HUES48 (cell line): ENCODE results near the gene SINHCAF.
A peak's percentile ranks its signal among the peaks of the same experiment; 100 is the strongest.

ENCODE experiments used
- H3K27ac ChIP-seq: one replicate; pipeline ENCODE4 v1.7.0; 2013; ENCODE audit warnings: low read depth, low read length, inconsistent platforms
- H3K27me3 ChIP-seq: 2 replicates; pipeline ENCODE4 v1.6.1; 2013; ENCODE audit warnings: mild to moderate bottlenecking, low read length; ENCODE audit not compliant: control insufficient read depth, insufficient read depth
- H3K36me3 ChIP-seq: 2 replicates; pipeline ENCODE4 v1.6.1; 2013; ENCODE audit warnings: low read length; ENCODE audit not compliant: control insufficient read depth, insufficient read depth
- H3K4me1 ChIP-seq: 2 replicates; pipeline ENCODE4 v1.6.1; 2013; ENCODE audit warnings: mild to moderate bottlenecking, low read length; ENCODE audit not compliant: control insufficient read depth, insufficient read depth
- H3K4me3 ChIP-seq: 2 replicates; pipeline ENCODE4 v1.5.1; 2013; ENCODE audit warnings: mild to moderate bottlenecking, low read depth, low read length
- H3K9ac ChIP-seq: 2 replicates; pipeline ENCODE4 v1.6.1; 2013; ENCODE audit warnings: mild to moderate bottlenecking, low read depth, low read length, moderate library complexity
- H3K9me3 ChIP-seq: 2 replicates; pipeline ENCODE4 v1.6.1; 2013; ENCODE audit warnings: low read length; ENCODE audit not compliant: control insufficient read depth, insufficient read depth

Gene SINHCAF

DNA sequence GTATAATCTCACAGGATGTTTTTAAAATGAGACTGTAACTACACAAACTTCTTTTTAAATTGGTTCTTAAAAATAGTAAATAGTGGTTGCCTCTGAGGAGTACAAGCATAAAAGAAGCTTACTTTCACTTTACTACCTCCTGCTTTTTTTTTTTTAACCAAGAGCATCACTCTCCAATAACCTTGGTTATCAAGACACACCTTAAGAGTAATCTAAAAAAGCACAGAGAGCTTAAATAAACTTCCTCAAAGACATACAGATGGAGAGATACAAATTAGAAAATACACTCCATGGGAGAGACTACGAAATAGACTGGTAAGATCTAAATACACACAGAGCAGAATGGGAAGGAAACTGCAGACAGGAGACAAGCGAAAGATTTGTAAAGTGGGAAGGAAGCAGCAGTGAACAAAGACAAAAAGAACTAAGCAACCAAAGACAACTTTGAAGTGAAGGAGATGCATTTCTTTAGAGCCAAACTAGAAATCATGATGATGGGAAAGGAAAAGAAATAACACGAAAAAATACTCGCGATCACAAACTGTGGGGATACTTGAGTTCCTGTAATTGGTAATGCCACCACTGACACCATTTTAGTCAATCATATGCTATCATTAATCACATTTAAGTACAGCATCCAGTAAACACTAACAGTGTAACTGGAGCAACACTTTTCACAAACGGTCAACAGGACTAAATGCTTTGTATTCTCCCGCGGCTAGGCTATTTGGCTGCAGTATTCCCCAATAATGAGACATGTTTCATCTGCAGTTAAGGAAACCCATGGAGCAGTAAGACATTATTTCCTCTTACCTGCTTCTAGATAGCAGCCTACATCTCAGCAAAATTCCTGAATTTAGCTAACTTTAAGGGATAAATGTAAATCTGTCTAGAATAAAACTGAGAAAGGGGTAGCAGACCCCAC is 8.2 kb downstream of the SINHCAF start:
- Histone ChIP-seq H3K9me3 (no peaks in the 10 kb centered on the region), H3K27me3 (no peaks in the 10 kb centered on the region), H3K4me1 (peaks cover 83% of the 10 kb centered on the region), H3K9ac (no peak overlapping the region), H3K27ac (peak overlapping the region; percentile 34), H3K36me3 (peaks cover 11% of the 10 kb centered on the region; the same call in 1 of the 2 replicates), H3K4me3 (peak overlapping the region; percentile 31)

DNA sequence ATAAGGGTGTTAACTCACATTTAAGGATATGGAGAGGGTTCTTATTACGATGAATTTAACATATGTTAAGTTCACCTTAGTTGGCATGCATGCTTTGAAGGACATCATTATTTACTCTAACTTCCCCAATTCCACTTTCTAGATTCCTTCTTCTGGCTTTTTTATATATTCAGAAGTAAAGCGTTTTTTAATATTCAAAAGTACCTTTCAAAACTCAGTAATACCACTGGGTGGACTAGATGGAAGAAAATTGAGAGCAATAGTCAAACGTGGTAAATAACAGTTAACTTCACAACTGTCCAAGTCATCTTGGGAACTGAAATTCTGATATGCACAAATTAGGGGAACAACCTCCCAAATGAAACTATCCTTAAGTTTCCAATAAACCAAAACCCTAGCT is 9.1 kb downstream of the SINHCAF start:
- Histone ChIP-seq H3K9ac (no peak overlapping the region), H3K27ac (no peak overlapping the region), H3K4me3 (peak overlapping the region; percentile 31; the same call in 1 of the 2 replicates), H3K4me1 (peaks cover 82% of the 10 kb centered on the region), H3K27me3 (no peaks in the 10 kb centered on the region), H3K36me3 (peaks cover 19% of the 10 kb centered on the region), H3K9me3 (no peaks in the 10 kb centered on the region)

DNA sequence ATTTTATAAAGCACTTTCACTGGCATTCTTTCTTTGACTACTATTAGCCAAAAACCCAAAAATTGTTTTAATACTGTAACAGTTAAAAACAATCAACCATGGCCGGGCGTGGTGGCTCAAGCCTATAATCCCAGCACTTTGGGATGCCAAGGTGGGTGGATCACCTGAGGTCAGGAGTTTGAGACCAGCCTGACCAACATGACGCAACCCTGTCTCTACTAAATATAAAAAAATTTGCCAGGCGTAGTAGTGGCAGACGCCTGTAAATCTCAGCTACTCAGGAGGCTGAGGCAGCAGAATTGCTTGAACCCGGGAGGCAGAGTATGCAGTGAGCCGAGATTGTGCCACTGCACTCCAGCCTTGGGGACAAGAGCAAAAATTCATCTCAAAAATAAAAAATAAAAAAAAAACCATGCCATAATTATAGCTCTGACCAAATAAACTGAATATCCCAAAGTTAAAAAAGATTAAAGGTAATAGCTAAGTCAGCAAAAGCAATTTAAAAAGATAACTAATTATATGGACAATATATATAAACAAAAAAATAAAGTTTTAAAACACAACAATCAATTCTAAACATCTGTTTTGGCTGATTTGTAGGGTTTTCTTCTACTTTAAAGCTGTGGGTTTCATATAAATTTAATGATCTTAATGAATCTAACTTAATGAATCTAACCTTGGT is 10.0 kb downstream of the SINHCAF start:
- peaks cover 77% of the 10 kb centered on the region for H3K4me1 ChIP-seq
- no peaks in the 10 kb centered on the region for H3K27me3 ChIP-seq
- no peak overlapping the region for H3K9ac ChIP-seq
- no peaks in the 10 kb centered on the region for H3K9me3 ChIP-seq
- peaks cover 29% of the 10 kb centered on the region for H3K36me3 ChIP-seq
- no peak overlapping the region for H3K4me3 ChIP-seq
- no peak overlapping the region for H3K27ac ChIP-seq

DNA sequence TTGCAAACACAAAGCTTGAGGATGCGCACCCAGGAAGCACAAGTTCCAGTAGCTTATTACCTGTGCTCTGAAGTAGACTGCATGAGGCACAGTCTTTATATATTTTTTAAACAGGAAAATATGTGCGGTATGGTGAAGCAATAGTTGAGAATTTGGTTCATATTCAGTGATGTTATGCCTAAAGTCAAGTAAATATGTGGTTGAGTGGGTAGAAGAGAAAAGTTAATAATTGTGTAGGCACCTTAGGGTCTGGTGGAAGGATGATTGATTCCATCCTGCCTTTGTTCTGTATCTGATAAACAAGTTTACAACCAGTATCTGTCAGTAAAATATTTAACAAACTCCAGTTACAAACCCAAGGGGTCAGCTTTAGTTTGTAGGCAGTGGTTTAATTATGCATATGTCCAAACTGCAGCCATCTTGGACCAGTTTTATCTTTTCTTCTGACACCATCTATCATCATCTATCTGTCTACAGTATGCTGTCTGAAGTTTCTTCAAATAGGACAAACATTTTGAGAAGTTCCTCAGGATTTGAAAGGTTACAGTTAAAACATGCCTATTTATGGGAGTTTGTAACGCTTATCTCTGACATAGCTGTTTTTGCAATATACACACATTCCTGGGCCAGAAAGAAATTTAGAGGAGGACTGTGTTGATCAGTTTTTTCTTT is 10.8 kb downstream of the SINHCAF start:
- Histone ChIP-seq H3K36me3 (peaks cover 32% of the 10 kb centered on the region), H3K27ac (no peak overlapping the region), H3K4me1 (peaks cover 71% of the 10 kb centered on the region), H3K9ac (no peak overlapping the region), H3K27me3 (no peaks in the 10 kb centered on the region), H3K9me3 (no peaks in the 10 kb centered on the region), H3K4me3 (no peak overlapping the region)

DNA sequence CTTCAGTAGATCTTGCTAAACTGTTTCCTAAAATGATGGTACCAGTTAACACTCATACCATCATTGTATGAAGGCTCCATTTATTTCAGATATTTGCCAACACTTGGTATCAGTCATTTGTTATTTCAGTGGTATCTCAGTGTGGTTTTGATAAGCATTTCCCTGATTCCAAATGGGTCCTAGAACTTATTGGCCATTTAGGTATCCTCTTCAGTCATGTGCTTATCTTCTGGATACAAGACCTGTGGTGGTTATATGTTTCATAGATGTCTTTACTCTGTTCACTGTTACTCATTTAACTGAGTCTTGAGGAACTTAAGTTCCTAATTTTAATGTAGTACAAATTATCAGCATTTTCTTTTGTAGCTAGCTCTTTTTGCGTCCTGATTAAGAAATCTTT is 13.5 kb downstream of the SINHCAF start:
- Histone ChIP-seq H3K9me3 (no peaks in the 10 kb centered on the region), H3K27me3 (no peaks in the 10 kb centered on the region), H3K36me3 (peaks cover 45% of the 10 kb centered on the region), H3K27ac (no peak overlapping the region), H3K4me1 (peaks cover 56% of the 10 kb centered on the region), H3K4me3 (no peak overlapping the region), H3K9ac (no peak overlapping the region)

DNA sequence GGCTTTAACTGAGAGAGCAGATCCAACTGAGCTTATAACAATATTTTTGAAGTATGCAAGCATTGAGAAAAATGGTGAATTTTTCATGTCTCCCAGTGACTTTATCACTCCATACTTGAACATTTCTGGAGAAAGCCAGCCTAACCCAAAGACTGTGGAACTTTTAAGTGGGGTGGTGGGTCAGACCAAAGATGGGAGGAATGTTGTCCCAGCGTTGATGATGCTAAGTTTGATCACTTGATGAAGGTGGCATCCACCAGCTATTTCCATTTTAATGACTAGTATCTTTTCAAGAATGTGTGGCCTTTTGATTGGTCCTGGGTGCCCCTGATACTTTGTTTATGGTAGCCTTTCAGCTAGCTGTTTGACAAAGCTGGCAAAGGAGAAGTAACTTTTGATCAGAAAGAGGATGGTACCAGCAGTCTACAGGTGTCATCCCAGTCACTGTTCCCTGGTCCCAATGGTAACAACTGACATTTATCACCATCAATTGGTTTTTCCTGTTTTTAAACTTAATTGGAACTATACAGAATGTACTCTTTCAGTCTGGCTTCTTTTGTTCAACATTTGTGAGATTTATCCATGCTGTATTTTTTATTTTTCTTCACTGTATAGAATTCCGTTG is 14.2 kb downstream of the SINHCAF start:
- Histone ChIP-seq H3K4me1 (peaks cover 49% of the 10 kb centered on the region), H3K27ac (no peak overlapping the region), H3K36me3 (peaks cover 50% of the 10 kb centered on the region), H3K9ac (no peak overlapping the region), H3K4me3 (no peak overlapping the region), H3K27me3 (no peaks in the 10 kb centered on the region), H3K9me3 (no peaks in the 10 kb centered on the region)

DNA sequence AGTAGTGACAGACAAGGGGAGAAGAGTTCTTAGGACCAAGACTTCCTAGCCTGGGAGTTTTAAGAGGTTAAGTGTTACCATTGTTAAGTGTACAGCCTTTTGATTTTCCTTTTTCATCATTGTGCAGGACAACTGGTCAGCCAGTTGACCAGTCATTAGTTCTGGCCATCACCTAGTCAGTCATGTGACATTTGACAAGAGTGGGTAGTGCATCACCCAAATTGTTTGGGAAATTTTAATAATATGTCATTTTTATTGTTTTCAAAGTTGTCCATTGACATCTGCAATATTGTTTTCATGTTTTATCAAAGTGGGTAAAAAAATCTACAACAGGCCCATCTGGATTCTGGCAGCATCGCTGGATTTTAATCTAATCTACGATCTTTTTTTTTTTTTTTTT is 15.5 kb downstream of the SINHCAF start:
- Histone ChIP-seq H3K4me3 (no peak overlapping the region), H3K27me3 (no peaks in the 10 kb centered on the region), H3K4me1 (peaks cover 37% of the 10 kb centered on the region), H3K9ac (no peak overlapping the region), H3K9me3 (no peaks in the 10 kb centered on the region), H3K36me3 (peaks cover 57% of the 10 kb centered on the region), H3K27ac (no peak overlapping the region)

DNA sequence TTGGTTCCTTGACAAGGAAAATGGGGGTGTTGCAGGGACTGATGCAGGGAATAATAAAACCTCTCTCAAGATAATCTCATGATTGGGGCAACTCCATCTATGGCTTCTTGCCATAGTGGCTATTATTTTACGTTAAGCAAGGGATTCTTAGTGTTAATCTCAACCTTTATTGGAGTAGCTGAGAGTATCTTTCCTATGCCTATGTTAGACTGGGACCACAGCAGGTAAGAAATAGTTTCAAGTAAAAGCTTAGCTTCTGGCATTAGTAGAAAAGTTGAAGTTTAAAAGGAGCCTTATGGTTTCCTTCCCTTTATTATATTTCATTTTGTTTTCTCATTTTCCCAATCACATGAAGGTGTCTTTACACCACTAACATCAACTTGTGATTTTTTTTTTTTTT is 16.7 kb downstream of the SINHCAF start:
- H3K9me3 ChIP-seq = no peaks in the 10 kb centered on the region
- no peak overlapping the region for H3K27ac ChIP-seq
- peaks cover 60% of the 10 kb centered on the region for H3K36me3 ChIP-seq
- no peak overlapping the region for H3K9ac ChIP-seq
- H3K4me1 ChIP-seq = peaks cover 27% of the 10 kb centered on the region
- no peaks in the 10 kb centered on the region for H3K27me3 ChIP-seq
- H3K4me3 ChIP-seq = no peak overlapping the region

DNA sequence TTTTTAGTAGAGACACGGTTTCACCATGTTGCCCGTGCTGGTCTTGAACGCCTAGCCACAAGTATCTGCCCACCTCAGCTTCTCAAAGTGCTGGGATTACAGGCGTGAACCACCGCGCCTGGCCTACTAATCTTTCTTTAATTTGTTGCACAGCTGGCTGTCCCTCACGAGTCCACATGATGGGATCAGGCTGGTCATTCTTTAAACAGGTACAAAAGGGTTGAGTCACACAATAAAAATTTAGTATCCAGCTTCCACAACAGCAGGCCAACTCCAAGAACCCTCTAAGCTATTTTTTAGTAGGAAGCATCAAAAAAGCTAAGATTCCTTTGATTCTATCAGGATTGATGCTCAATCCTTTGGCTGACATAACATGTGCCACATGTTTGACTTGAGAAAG is 17.8 kb downstream of the SINHCAF start:
- Histone ChIP-seq H3K9ac (no peak overlapping the region), H3K9me3 (no peaks in the 10 kb centered on the region), H3K4me1 (peaks cover 24% of the 10 kb centered on the region), H3K4me3 (no peak overlapping the region), H3K27ac (no peak overlapping the region), H3K27me3 (no peaks in the 10 kb centered on the region), H3K36me3 (peaks cover 71% of the 10 kb centered on the region)

DNA sequence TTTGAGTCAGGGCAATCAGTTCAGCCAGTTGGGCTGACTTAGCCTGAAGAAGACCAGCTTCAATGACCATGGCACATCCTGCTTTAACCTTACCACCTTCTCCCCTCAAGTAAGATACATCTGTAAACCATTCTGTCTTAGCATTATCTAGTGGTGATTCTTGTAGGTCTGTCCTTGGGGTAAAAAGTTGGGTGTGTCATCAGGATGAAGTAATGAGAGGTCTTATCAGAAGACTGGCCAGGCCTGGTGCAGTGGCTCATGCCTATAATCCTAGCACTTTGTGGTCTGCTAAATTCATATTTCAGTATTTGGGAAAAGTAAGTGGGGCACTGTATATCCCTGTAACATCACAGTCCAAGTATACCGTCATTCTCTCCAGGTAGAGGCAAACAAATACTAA is 19.1 kb downstream of the SINHCAF start:
- Histone ChIP-seq H3K4me1 (peaks cover 24% of the 10 kb centered on the region), H3K27me3 (no peaks in the 10 kb centered on the region), H3K9ac (no peak overlapping the region), H3K27ac (no peak overlapping the region), H3K4me3 (no peak overlapping the region), H3K36me3 (peaks cover 76% of the 10 kb centered on the region), H3K9me3 (no peaks in the 10 kb centered on the region)
